Endothelial cell (in vitro differentiated cells): ENCODE results near the gene BACH2. TPM values are rescaled to one million over a fixed set of nuclear protein-coding genes. Genes with fewer than 3 reads are reported as not detected.
"Not testable (repeated sequence)": the region's sequence is repeated elsewhere in the genome, so short reads cannot be mapped to it uniquely, and the experiment has no call there.

Source experiments
- DNase-seq: peaks from one replicate; pipeline ENCODE4 v3.0.0; 2021; ENCODE audit warnings: low spot score
- H3K27ac Mint-ChIP-seq: one replicate; pipeline ENCODE4 v1.8.0; 2021; ENCODE audit warnings: mixed read lengths, inconsistent platforms; ENCODE audit not compliant: unreplicated experiment
- H3K27me3 Mint-ChIP-seq: one replicate; pipeline ENCODE4 v1.8.0; 2021; ENCODE audit warnings: mild to moderate bottlenecking, moderate library complexity, mixed read lengths, inconsistent platforms; ENCODE audit not compliant: unreplicated experiment
- H3K36me3 Mint-ChIP-seq: one replicate; pipeline ENCODE4 v1.8.0; 2021; ENCODE audit warnings: mild to moderate bottlenecking, low read depth, mixed read lengths, inconsistent platforms; ENCODE audit not compliant: unreplicated experiment
- H3K4me1 Mint-ChIP-seq: one replicate; pipeline ENCODE4 v1.8.0; 2021; ENCODE audit warnings: mild to moderate bottlenecking, mixed read lengths, inconsistent platforms; ENCODE audit not compliant: unreplicated experiment
- H3K4me3 Mint-ChIP-seq: one replicate; pipeline ENCODE4 v1.8.0; 2021; ENCODE audit warnings: mild to moderate bottlenecking, mixed read lengths, inconsistent platforms; ENCODE audit not compliant: unreplicated experiment
- H3K9me3 Mint-ChIP-seq: one replicate; pipeline ENCODE4 v1.8.0; 2021; ENCODE audit warnings: mixed read lengths, inconsistent platforms; ENCODE audit not compliant: unreplicated experiment
- CTCF ChIP-seq: fragments of 200-600 bp; sonication (generic); IDR thresholded peaks from one replicate; pipeline ENCODE4 v1.5.0; 2021; ENCODE audit warnings: antibody characterized with exemption; ENCODE audit not compliant: unreplicated experiment
- total RNA-seq: library from RNA; stranded (reverse); fragmentation: NEBNext Ultra II Directional; extraction: Animal tissue kit (Norgen Biotek cat#: 25700); gene quantifications from one replicate; pipeline ENCODE4 v1.2.1, GENCODE V29; 2021; ENCODE audit not compliant: unreplicated experiment

The BACH2 gene
- total RNA-seq, 1 donor from 2014 or later = 3.9 TPM

- Mint-ChIP-seq H3K36me3 (peaks cover 4% of the 10 kb centered on the region), H3K4me1 (no peaks in the 10 kb centered on the region), H3K4me3 (no peak overlapping the region)
These were observed 378.8 kb downstream of the BACH2 start for GRCh38 chr6:89917801-89918366.

GRCh38 chr6:89917216-89917615 lies 379.4 kb downstream of the BACH2 start:
- peaks cover 4% of the 10 kb centered on the region for H3K36me3 Mint-ChIP-seq
- no peak overlapping the region for H3K4me3 Mint-ChIP-seq
- no peak overlapping the region for H3K27ac Mint-ChIP-seq
- H3K9me3 Mint-ChIP-seq = no peaks in the 10 kb centered on the region
- TF ChIP-seq CTCF = no peak
- DNase-seq = no peak
- no peaks in the 10 kb centered on the region for H3K4me1 Mint-ChIP-seq
- H3K27me3 Mint-ChIP-seq = peaks cover 2% of the 10 kb centered on the region

More at GRCh38 chr6:89917801-89918366, 378.8 kb downstream of the BACH2 start:
- Mint-ChIP-seq H3K27ac (no peak overlapping the region), H3K9me3 (no peaks in the 10 kb centered on the region), H3K27me3 (peaks cover 2% of the 10 kb centered on the region)
- DNase-seq = no peak
- no peak for TF ChIP-seq CTCF

DNA sequence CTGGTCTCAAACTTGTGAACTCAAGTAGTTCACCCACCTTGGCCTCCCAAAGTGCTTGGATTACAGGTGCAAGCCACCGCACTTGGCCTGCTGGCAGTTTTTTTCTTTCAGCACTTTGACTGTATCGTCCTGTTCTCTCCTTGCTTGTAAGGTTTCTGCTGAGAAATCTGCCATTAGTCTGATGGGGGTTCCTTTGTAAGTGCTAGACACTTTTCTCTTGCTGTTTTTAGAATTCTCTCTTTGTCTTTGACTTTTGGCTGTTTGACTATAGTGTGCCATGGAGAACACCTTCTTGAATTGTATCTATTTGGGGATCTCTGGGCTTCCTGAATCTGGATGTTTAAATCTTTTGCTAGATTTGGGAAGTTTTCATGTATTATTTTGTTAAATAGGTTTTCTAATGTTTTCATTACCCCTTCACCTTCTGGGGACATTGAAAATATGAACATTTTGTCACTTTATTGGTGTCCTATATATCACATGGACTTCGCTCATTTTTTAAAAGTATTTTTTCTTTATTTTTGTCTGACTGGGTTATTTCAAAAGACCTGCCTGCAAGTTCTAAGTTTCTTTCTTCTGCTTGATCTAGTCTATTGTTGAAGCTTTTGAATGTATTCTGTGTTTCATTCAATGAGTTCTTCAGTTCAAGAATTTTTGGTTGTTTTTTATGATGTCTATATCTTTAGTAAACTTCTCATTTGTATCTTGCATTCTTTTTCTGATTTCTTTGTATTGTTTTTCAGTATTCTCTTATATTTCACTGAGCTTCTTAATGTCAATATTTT lies 380.3 kb downstream of the BACH2 start:
- Mint-ChIP-seq H3K36me3 (peaks cover 4% of the 10 kb centered on the region), H3K9me3 (no peaks in the 10 kb centered on the region), H3K4me1 (no peaks in the 10 kb centered on the region), H3K27ac (no peak overlapping the region), H3K4me3 (no peak overlapping the region), H3K27me3 (peaks cover 2% of the 10 kb centered on the region)
- TF ChIP-seq CTCF = no peak
- DNase-seq = no peak

- H3K4me3 Mint-ChIP-seq = no peak overlapping the region
- H3K27ac Mint-ChIP-seq = no peak overlapping the region
- H3K4me1 Mint-ChIP-seq = peaks cover 5% of the 10 kb centered on the region
- no peaks in the 10 kb centered on the region for H3K9me3 Mint-ChIP-seq
- no peak for TF ChIP-seq CTCF
- no peaks in the 10 kb centered on the region for H3K36me3 Mint-ChIP-seq
- peaks cover 2% of the 10 kb centered on the region for H3K27me3 Mint-ChIP-seq
- no peak for DNase-seq
These were observed 385.8 kb downstream of the BACH2 start for GRCh38 chr6:89910902-89911240.

DNA sequence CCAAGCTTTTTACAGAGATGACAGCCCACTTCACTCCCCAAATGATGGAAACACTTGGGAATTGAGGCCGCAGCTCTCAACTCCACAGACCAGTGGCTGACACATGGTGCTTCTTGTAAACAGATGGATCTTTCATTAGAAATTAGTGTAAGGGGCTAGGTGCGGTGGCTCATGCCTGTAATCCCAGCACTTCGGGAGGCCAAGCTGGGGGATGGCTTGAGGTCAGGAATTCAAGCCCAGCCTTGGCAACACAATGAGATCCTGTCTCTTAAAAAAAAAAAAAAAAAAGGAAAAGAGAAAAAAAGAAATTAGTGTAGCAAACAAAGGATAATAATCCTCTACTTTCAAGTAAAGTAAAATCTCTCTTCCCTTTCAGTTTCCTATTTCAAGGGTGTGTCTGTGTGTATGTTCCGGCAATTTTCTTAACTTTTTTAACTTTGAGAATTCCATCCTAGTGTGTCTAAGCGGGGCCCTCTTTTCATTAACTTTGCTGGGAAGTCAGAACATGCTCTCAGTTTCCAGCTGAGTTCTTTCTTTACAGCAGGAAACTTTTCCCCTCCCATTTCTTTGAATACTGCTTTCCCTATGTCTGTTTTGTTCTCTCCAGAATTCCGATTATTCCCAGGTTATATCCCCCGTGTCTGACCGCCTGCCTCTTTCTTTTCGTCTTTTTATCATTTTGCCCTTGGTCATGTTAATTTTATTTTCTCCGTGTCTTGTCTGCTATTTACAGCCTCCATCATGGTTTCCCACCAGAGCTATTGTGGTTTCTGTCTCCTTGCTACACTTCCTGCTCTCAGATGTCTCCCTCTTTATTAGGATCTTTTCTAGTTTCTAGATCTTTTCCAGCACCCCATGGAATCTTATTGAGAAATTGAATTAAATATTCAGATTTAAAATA lies 386.4 kb downstream of the BACH2 start:
- H3K27ac Mint-ChIP-seq = peak overlapping the region; percentile 91
- not testable (repeated sequence) for H3K9me3 Mint-ChIP-seq, H3K27me3 Mint-ChIP-seq, H3K4me1 Mint-ChIP-seq, H3K4me3 Mint-ChIP-seq, H3K36me3 Mint-ChIP-seq, DNase-seq
